DOHH2 (cell line): Measurements from ENCODE around the gene C10orf62.
"Not testable (repeated sequence)": the region's sequence is repeated elsewhere in the genome, so short reads cannot be mapped to it uniquely, and the experiment has no call there.

Experiments
- EZH2phosphoT487 ChIP-seq: fragments of 200-600 bp; sonication (generic); IDR thresholded peaks from 2 replicates; pipeline ENCODE4 v1.6.1; 2017; ENCODE audit warnings: borderline replicate concordance, mild to moderate bottlenecking, antibody characterized with exemption, low read length, moderate library complexity, mixed read lengths
- TF ChIP-seq, protein P1 (sequence below): fragments of 200-600 bp; sonication (generic); IDR thresholded peaks from one replicate; pipeline ENCODE4 v1.5.1; 2014; ENCODE audit warnings: antibody characterized with exemption, mild to moderate bottlenecking, low read depth, low read length; ENCODE audit not compliant: poor library complexity, severe bottlenecking

DNA sequence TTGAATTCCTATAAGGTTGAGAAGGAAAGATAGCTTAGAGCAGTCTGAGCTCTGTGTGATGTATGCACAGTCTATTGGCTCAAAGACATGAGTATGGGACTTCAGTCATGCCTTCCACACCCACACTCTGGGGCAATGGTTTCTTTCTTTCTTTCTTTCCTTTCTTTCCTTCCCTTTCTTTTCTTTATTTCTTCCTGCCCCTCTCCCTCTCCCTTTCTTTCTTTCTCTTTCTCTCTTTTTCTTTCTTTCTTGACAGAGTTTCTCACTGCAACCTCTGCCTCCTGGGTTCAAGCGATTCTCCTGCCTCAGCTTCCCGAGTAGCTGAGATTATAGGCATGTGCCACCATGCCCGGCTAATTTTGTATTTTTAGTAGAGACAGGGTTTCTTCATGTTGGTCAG lies 49.6 kb downstream of the C10orf62 start:
- TF ChIP-seq, protein P1, sequence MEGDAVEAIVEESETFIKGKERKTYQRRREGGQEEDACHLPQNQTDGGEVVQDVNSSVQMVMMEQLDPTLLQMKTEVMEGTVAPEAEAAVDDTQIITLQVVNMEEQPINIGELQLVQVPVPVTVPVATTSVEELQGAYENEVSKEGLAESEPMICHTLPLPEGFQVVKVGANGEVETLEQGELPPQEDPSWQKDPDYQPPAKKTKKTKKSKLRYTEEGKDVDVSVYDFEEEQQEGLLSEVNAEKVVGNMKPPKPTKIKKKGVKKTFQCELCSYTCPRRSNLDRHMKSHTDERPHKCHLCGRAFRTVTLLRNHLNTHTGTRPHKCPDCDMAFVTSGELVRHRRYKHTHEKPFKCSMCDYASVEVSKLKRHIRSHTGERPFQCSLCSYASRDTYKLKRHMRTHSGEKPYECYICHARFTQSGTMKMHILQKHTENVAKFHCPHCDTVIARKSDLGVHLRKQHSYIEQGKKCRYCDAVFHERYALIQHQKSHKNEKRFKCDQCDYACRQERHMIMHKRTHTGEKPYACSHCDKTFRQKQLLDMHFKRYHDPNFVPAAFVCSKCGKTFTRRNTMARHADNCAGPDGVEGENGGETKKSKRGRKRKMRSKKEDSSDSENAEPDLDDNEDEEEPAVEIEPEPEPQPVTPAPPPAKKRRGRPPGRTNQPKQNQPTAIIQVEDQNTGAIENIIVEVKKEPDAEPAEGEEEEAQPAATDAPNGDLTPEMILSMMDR = not testable (repeated sequence)
- TF ChIP-seq EZH2phosphoT487 = not testable (repeated sequence)
